PC-3 (cell line): ENCODE measurements around the gene MSRB2. TPM values are rescaled to one million over a fixed set of nuclear protein-coding genes. Genes with fewer than 3 reads are reported as not detected.

ENCODE experiments used
- ATAC-seq: fragments of 200-7000 bp; cut with Tn5 transposase; 2 replicates; pipeline ENCODE4 v1.9.1; 2020; ENCODE audit warnings: mild to moderate bottlenecking, moderate library complexity
- BruUV-seq: library from RNA; stranded (reverse); fragments of 400-500 nt; replicated peaks from 2 replicates; lab custom pipeline; 2021; lab: Mats Ljungman, UMichigan
- CTCF ChIA-PET: fragments of 300-600 bp; sonication (Branson Sonifier 250); formaldehyde crosslinking; loops from one replicate; lab custom pipeline; 2022; ENCODE audit warnings: antibody characterized with exemption; lab: Charles Lee
- POLR2A ChIA-PET: fragments of 300-600 bp; sonication (Branson Sonifier 250); formaldehyde crosslinking; loops from one replicate; lab custom pipeline; 2022; ENCODE audit warnings: antibody characterized with exemption; ENCODE audit not compliant: unreplicated experiment; lab: Charles Lee
- DNase-seq: peaks from one replicate; pipeline ENCODE4 v3.0.0-alpha.2; 2015
- H2AFZ ChIP-seq: fragments of 300-600 bp; sonication (generic); 2 replicates; pipeline ENCODE4 v1.6.0; 2016; ENCODE audit warnings: antibody characterized with exemption, low read length
- H3F3A ChIP-seq: fragments of 300-600 bp; sonication (generic); one replicate; pipeline ENCODE4 v1.6.0; 2017; ENCODE audit warnings: antibody characterized with exemption, low read length, control low read depth, mild to moderate bottlenecking; ENCODE audit not compliant: unreplicated experiment
- H3K27ac ChIP-seq: fragments of 300-600 bp; sonication (generic); 2 replicates; pipeline ENCODE4 v1.5.1; 2016; ENCODE audit warnings: mild to moderate bottlenecking, low read length
- H3K27me3 ChIP-seq: fragments of 300-600 bp; sonication (generic); 2 replicates; pipeline ENCODE4 v1.6.1; 2016; ENCODE audit warnings: low read length, mixed read lengths
- H3K36me3 ChIP-seq: fragments of 300-600 bp; sonication (generic); 2 replicates; pipeline ENCODE4 v1.6.1; 2016; ENCODE audit warnings: low read depth, mixed run types, low read length, mixed read lengths
- H3K4me1 ChIP-seq: fragments of 300-600 bp; sonication (generic); 2 replicates; pipeline ENCODE4 v1.5.1; 2016; ENCODE audit warnings: low read length; ENCODE audit not compliant: insufficient read depth
- H3K4me2 ChIP-seq: fragments of 300-600 bp; sonication (generic); 2 replicates; pipeline ENCODE4 v1.6.0; 2016; ENCODE audit warnings: low read length
- H3K4me3 ChIP-seq: fragments of 300-600 bp; sonication (generic); 2 replicates; pipeline ENCODE4 v1.5.1; 2016; ENCODE audit warnings: mild to moderate bottlenecking, low read length, mixed read lengths
- H3K79me2 ChIP-seq: fragments of 300-600 bp; sonication (generic); 2 replicates; pipeline ENCODE4 v1.6.1; 2017; ENCODE audit warnings: low read length, mixed read lengths
- H3K9ac ChIP-seq: fragments of 300-600 bp; sonication (generic); 2 replicates; pipeline ENCODE4 v1.6.0; 2016; ENCODE audit warnings: mild to moderate bottlenecking, low read length
- H3K9me2 ChIP-seq: fragments of 300-600 bp; sonication (generic); replicated peaks from 2 replicates; pipeline ENCODE4 v1.6.1; 2016; ENCODE audit warnings: mixed run types, low read length, mixed read lengths
- H3K9me3 ChIP-seq: fragments of 300-600 bp; sonication (generic); 2 replicates; pipeline ENCODE4 v1.6.1; 2016; ENCODE audit warnings: low read length, mixed read lengths
- H4K20me1 ChIP-seq: fragments of 300-600 bp; sonication (generic); 2 replicates; pipeline ENCODE4 v1.6.1; 2016; ENCODE audit warnings: low read length, mixed read lengths
- CTCF ChIP-seq: fragments of 300-600 bp; sonication (generic); conservative IDR thresholded peaks from 2 replicates; pipeline ENCODE4 v1.5.1; 2017; ENCODE audit warnings: antibody characterized with exemption, low read depth, mild to moderate bottlenecking, low read length
- EZH2 ChIP-seq: fragments of 300-600 bp; sonication (generic); IDR thresholded peaks from one replicate; pipeline ENCODE4 v1.6.1; 2017; ENCODE audit warnings: antibody characterized with exemption, mild to moderate bottlenecking, low read length; ENCODE audit not compliant: unreplicated experiment
- EZH2phosphoT487 ChIP-seq: fragments of 300-600 bp; sonication (generic); IDR thresholded peaks from 2 replicates; pipeline ENCODE4 v1.6.1; 2018; ENCODE audit warnings: mild to moderate bottlenecking, antibody characterized with exemption, low read length, borderline replicate concordance
- intact Hi-C: fragments of 100-400 bp; cut with micrococcal nuclease; formaldehyde crosslinking; loops from 2 replicates; pipeline ENCODE4 v1.9.0; 2023
- total RNA-seq: library from RNA; depleted of rRNA; stranded (reverse); fragments of >200 nt; gene quantifications from 2 replicates; pipeline ENCODE4 v1.2.3, GENCODE V29; 2014

Gene MSRB2
- total RNA-seq, 1 experiment from 2014 or later = 14.3 TPM

DNA sequence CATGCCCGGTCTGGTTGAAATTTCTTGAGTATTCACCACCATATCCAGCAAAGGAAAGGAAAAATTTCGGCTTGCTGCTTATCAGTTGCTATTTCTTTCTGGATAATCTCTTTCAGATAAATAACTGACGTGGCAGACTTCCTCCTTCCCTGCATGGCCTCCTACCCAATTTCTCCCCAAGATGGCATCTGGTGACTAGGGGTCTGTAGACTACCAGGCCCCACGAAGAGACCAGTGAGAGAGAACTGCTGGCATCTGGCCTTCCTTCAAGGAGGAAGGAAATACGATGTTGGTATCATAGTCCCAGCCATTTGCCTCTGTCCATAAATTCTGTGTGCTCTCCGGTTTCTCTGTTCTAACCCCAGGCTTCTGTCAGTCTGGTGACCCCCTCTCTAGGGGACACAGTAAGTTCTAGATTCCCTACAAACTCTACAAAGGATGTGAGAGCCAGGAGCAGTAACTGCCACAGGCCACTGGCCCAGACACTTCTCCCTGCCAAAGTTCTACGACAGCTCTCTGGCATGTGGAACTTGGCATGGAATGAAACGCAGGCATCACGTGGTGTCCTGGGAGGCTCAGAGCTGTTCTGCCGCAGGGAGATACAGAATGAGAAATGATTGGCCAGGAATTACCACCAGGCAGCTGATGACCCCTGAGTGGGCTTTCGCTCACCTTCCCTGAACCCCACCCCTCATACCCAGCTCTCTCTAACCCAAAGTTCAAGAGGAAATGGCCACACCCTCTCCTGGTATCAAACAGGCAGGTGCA is 30.0 kb upstream of the MSRB2 start:
- Histone ChIP-seq H3K4me3 (no peak overlapping the region), H3K27me3 (no peaks in the 10 kb centered on the region), H3K4me1 (peaks cover 9% of the 10 kb centered on the region; the same call in 1 of the 2 replicates), H3K9me3 (no peaks in the 10 kb centered on the region), H3K79me2 (no peaks in the 10 kb centered on the region), H3K9ac (no peak overlapping the region), H3K4me2 (peak overlapping the region; percentile 67), H3K36me3 (no peaks in the 10 kb centered on the region), H2AFZ (0 out of 2 replicates have a peak overlapping the region, but pooled peaks have one; percentile 4), H3F3A (no peaks in the 10 kb centered on the region), H3K27ac (no peak overlapping the region), H4K20me1 (no peaks in the 10 kb centered on the region), H3K9me2 (no peaks in the 10 kb centered on the region)
- POLR2A ChIA-PET = interaction anchor here (0.5 kb wide), 1 partner anchor 725 kb away, joined by 3 read pairs; no protein-coding TSS in a partner anchor
- peak; percentile 67 for DNase-seq
- peak; percentile 76 for ATAC-seq
- BruUV-seq = no TSS peak
- TF ChIP-seq EZH2 = no peak
- TF ChIP-seq CTCF = no peak
- TF ChIP-seq EZH2phosphoT487 = no peak
- CTCF ChIA-PET = no interaction called here
- intact Hi-C loops = no loop called here

DNA sequence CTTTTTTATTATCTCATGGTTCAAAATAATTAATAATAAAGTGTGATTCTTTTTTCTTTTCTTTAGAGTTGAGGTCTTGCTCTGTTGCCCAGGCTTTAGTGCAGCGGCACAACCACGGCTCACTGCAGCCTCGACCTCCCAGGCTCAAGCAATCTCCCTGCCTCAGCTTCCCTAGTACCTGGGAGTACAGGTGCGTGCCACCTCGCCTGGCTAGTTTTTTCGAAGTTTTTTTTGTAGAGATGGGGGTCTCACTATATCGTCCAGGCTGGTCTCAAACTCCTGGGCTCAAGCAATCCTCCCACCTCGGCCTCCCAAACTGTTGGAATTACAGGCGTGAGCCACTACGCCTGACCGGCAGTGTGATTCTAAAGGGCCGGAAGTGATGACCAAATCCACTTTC is 28.0 kb upstream of the MSRB2 start:
- Histone ChIP-seq H3K4me1 (peaks cover 9% of the 10 kb centered on the region; the same call in 1 of the 2 replicates), H3K4me3 (no peak overlapping the region), H3F3A (no peaks in the 10 kb centered on the region), H3K9ac (no peak overlapping the region), H3K9me2 (no peaks in the 10 kb centered on the region), H3K4me2 (no peak overlapping the region), H3K27me3 (no peaks in the 10 kb centered on the region), H3K27ac (no peak overlapping the region), H3K79me2 (no peaks in the 10 kb centered on the region), H2AFZ (no peak overlapping the region), H4K20me1 (no peaks in the 10 kb centered on the region), H3K9me3 (no peaks in the 10 kb centered on the region), H3K36me3 (no peaks in the 10 kb centered on the region)
- DNase-seq (no peak), ATAC-seq (no peak)
- ChIA-PET CTCF (no interaction called here), POLR2A (no interaction called here)
- BruUV-seq = no TSS peak
- intact Hi-C loops = no loop called here
- TF ChIP-seq EZH2 = no peak
- no peak for TF ChIP-seq CTCF
- TF ChIP-seq EZH2phosphoT487 = no peak
